ENCODE data around the gene CHCHD3.

GRCh38 chr7:132897093-132897687, 184.7 kb downstream of the CHCHD3 start:
- TF ChIP-seq ZNF532 (CRISPR knock-in tag; IDR thresholded peaks at IDR 0.05; ENCODE audit: borderline replicate concordance) (no peak), PRDM15 (CRISPR knock-in tag; IDR thresholded peaks at IDR 0.05) (no peak), CTCF (IDR thresholded peaks at IDR 0.05) (no peak), ESRRA (CRISPR knock-in tag; IDR thresholded peaks at IDR 0.05; ENCODE audit: borderline replicate concordance) (no peak), ZNF138 (CRISPR knock-in tag; conservative IDR thresholded peaks at IDR 0.05) (no peak), NR2C2 (CRISPR knock-in tag; IDR thresholded peaks at IDR 0.05) (no peak), SP1 (CRISPR knock-in tag; conservative IDR thresholded peaks at IDR 0.05) (no peak), TEAD4 (CRISPR knock-in tag; IDR thresholded peaks at IDR 0.05) (no peak)

Measured in WTC11 (cell line).